ENCODE data around the gene PARD3.
"Not testable (repeated sequence)": the region's sequence is repeated elsewhere in the genome, so short reads cannot be mapped to it uniquely, and the experiment has no call there.

Gene PARD3

DNA sequence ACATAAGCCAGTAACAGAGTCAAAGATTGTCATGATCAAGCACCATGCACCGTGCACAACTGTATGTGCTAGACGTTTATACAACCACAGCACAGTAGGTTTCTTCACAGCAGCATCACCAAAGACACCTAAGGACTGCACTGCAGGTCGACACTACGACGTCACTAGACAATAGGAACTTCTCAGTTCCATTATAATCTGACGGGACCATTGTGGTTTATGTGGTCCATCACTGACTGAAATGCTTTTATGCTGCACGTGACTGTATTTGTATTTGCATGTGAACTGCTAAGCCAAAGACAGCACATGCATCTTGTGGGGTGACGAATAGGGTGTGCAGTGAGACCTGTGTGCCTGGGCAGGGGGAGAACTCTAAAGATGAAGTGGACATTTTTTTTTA, 164.9 kb downstream of the PARD3 start:
- DNase-seq (ENCODE audit: low read depth in 2 of 2): no peak

DNA sequence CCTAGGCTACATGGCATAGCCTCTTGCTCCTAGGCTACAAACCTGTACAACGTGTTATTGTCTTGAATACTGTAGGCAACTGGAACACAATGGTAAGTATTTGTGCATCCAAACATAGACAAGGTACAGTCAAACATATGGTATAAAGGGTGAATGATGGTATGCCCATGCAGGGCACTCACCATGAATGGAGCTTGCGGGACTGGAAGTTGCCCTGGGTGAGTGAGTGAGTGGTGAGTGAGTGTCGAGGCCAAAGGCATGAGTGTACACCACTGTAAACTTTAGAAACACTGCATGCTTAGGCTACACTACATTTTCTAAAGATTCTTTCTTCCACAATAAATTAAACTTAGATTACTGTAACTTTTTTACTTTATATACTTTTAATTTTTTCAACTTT, 165.7 kb downstream of the PARD3 start:
- DNase-seq (ENCODE audit: low read depth in 2 of 2): no peak

GRCh38 chr10:34648919-34649318, 166.2 kb downstream of the PARD3 start:
- DNase-seq (ENCODE audit: low read depth in 2 of 2): no peak

DNA sequence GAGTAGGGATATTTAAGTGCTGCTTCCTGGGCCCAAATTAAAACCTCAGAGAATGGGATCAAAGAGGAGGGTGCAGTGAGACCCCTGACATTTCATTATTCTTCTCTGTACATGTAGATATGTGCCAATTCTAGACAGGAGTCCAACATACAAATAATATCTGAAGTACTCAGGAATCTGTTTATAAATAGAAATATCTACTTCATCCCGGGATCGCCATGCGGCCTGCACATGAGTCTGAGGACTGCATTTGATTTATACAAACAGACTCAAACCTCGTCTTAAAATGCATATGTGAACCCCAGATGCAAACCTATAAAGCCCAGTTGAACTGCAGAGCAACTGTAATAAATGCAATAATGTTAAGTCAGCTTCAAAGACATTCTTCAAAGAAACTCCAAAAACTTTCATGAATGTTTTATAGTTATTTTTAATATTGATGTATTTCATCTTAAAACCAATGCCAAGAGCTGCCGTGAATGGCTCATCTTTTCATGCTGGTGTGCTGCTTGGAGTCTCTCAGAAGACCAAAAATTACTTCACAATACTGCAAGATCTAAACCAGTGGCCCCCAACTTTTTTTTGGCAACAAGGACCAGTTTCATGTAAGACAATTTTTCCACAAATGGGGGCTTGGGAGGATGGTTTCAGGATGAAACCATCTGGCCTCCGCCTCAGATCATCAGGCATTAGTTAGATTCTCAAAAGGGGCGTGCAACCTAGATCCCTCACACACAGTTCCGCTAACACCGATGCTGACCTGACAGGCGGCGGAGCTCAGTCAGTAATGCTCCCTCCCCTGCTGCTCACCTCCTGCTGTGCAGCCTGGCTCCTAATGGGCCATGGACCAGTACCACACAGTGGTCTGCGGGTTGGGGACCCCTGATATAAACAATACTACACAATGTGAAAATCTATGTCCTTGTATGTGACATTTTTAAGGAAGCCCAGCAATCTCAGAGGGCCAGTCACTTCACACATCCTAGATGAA, 166.9 kb downstream of the PARD3 start:
- DNase-seq (ENCODE audit: low read depth in 2 of 2): no peak

DNA sequence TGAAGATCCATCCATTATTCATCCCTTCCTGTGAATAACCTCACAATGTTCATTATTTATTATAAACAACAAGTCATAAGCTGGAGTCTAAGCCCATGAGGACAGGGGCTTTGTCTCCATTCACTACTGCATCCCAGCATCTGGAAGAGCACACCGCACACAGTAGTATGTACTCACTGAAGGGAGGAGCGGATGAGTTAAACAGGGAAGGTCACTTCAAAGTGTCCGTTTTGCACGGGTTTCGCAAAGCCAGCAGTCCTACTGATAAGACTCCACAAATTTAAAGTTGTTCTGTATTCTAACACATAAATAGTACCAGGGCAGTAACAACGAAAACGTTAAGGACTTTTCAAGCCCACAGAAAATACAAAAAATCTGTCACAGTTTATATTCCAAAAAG, 167.9 kb downstream of the PARD3 start:
- no peak for DNase-seq (ENCODE audit: low read depth in 2 of 2)

- DNase-seq (ENCODE audit: low read depth in 2 of 2): no peak
Observed at GRCh38 chr10:34646331-34646730, 168.8 kb downstream of the PARD3 start.

DNA sequence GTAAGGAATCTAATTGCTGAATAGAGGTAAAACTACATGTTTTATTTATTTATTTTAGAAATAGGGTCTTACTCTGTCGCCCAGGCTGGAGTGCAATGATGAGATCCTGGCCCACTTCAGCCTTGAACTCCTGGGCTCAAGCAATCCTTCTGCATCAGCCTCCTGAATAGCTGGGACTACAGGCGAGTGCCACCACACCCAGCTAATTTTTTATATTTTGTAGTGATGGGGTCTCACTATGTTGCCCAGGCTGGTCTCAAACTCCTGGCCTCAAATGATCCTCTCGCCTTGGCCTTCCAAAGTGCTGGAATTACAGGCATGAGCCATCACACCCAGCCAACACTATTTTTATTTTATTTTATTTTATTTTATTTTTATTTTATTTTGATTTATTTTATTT, 170.3 kb downstream of the PARD3 start:
- not testable (repeated sequence) for DNase-seq (ENCODE audit: low read depth in 2 of 2)

GRCh38 chr10:34644224-34644623, 170.9 kb downstream of the PARD3 start:
- no peak for DNase-seq (ENCODE audit: low read depth in 2 of 2)

- no peak for DNase-seq (ENCODE audit: low read depth in 2 of 2)
Observed at GRCh38 chr10:34643620-34644019, 171.5 kb downstream of the PARD3 start.

DNA sequence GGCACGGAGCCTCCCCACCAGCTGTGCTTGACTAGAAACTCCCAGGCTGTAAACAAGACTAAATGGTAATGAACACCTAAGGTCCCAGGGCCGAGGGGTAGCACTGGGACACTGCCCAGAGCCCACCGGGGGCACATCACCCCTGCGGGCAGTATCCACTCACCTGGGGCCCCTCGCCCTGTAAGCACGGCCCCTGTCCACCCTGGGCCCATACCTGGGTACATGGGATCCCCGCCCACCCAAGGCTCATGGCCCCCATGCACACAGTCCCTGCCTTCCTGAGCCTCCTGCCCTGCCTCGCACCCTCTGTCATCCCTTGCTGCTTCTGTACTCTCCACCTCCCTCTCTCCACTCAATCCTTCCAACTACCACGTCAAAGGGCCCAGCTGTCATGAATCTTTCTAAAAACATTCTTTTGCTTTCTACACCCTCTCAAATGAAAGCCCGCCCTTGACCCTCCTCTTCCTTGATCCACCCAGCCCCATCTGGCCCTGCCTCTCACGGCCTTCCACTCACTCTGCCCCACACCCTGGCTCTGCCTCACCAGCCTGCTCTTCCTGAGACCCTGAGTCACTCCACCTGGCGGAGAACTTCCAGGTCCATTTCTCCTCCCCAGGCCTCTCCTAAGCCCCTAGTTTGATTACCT, 173.1 kb downstream of the PARD3 start:
- no peak for DNase-seq (ENCODE audit: low read depth in 2 of 2)

DNA sequence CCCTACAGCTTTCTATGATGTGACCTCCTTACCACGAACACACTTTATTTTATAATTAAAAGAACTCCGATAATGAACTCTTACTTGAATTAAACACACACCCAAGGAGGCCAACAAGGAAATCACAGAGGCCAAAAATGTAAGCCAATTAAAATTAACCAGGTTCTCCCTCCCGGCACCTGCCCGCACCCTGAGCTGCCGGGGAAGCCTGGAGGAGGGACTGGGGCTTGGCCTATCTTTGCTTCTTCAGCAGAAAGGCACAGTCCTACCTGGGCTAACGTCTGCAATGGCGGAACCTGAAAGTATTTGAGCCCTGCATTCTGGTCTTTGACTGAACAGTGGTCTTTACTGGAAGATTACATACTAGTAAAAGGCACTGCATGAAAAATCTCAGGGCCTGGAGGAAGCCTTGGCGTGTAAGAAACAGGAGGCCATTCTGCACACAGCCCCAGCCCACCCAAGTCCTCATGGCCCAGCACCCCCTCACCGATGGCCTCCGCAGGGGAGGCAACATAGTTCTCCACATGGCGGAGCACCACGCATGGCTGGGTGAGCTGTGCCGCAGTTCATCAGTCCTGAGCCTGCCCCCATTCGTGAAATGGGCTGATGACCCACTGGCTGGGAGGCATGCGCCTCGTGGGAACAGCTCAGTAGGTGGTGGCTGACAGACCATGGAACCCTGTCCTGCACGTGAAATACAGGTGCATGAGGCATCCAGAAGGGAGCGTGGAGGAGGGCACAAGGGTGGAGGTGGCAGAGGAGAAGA, 173.8 kb downstream of the PARD3 start:
- no peak for DNase-seq (ENCODE audit: low read depth in 2 of 2)

DNA sequence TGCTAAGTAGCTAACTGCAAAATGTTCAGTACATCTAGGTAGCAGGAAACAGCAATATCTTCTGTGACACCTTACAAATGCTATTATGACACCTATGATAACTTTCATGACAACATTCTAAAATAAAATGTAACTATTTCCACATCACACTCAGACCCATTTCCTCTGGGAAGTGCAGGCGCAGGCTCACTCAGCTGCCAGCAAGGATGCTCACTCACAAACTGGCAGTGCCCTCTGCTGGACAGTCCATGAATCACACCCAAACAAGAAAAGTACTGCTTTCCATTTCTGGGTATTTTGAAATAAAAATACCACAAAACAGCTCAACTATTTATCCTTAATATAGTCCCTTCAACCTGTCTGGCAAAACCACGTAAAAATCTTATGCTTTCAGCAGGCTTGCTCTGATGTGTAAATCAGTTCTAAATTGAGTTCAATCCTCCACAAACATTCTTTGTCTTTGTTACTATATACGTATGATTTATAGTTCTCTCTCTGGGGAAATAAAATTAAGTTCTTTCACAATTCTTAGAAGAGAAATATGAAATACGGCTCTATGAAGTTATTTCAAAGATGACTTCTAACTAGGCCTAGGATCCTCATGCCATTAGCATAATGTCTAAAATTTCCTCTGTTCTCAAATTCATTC, 176.6 kb downstream of the PARD3 start:
- DNase-seq (ENCODE audit: low read depth in 2 of 2): peak; percentile 66 to 74

- DNase-seq (ENCODE audit: low read depth in 2 of 2): no peak
Observed at GRCh38 chr10:34637418-34637911, 177.6 kb downstream of the PARD3 start.

DNA sequence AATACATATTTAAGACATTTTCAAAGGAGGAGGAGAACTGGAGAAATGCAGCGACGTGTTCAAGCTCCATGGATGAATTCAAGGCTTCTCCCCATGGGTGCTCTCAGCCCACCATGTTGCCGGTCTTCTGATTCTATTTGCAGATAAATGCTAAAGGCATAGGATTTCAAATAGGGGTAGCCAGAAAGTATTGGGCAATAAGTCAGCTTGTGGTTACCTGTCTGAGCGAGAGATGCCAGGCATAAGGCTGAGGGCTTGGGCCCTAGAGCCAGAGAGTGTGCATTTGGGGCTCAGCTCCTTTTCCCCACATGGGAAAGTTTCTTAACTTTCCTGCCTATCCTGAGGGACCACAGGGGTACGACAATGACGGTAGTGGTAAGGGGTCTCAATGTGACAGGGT, 180.0 kb downstream of the PARD3 start:
- DNase-seq (ENCODE audit: low read depth in 2 of 2): no peak

- DNase-seq (ENCODE audit: low read depth in 2 of 2): no peak
Observed at GRCh38 chr10:34633374-34633773, 181.7 kb downstream of the PARD3 start.

- no peak for DNase-seq (ENCODE audit: low read depth in 2 of 2)
Observed at GRCh38 chr10:34629084-34629483, 186.0 kb downstream of the PARD3 start.

DNA sequence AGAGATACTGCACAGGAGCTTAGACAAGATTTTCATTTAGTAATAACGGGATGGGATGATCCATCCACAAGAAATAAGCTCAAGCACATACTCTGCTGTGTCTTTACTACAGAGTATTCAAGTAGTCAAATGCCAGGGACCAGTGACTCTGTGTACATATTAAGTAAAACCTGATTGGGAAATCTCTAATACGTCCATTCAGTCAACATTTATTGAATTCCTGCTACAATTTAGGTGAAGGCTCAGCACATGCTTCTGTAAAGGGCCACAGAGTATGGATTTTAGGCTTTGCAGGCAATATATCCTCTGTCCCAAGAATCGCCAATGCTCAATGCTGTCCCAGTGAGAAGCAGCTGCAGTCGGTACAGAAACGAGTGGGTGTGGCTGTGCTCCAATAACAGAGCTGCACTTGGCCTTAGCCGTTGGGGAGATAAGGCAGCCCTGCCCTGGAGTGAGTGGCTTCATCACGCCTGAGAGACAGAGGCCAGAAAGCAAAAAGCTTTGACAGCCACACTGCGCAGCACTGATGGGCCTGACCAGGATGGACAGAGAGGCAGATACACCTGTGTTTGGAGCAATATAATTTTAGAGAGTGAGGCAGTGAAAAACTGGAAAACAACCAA, 186.8 kb downstream of the PARD3 start:
- no peak for DNase-seq (ENCODE audit: low read depth in 2 of 2)

- DNase-seq (ENCODE audit: low read depth in 2 of 2): no peak
Observed at GRCh38 chr10:34627741-34628140, 187.4 kb downstream of the PARD3 start.

DNA sequence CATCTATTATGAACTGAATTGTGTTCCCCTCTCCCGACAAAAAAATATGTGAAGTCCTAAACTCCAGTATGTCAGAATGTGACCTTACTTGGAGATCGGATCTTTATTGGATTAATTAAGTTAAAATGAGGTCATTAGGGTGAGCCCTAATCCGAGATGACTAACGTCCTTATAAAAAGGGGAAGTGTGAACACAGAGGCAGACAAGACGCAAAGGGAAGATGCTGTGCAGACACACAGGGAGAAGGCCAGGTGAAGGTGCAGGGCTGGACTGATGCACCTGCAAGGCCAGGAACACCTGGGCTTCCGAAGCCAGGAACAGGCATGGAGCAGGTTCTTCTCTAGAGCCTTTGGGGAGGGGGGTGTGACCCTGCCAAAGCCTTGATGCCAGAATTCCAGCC, 187.8 kb downstream of the PARD3 start:
- no peak for DNase-seq (ENCODE audit: low read depth in 2 of 2)

GRCh38 chr10:34626158-34626880, 188.8 kb downstream of the PARD3 start:
- DNase-seq (ENCODE audit: low read depth in 2 of 2): peak in 1 of 2 experiments; percentile 17

Measured in fibroblast of skin of left biceps (primary cell).